Neural cell (in vitro differentiated cells): Measurements from ENCODE around the gene EFCAB8.

Source experiments
- POLR2AphosphoS5 ChIP-seq: IDR thresholded peaks from 2 replicates; pipeline ENCODE4 v1.6.1; 2012
- TF ChIP-seq, protein P1 (sequence below): fragments of 450-650 bp; IDR thresholded peaks from 2 replicates; pipeline ENCODE4 v1.5.1; 2014; ENCODE audit warnings: antibody characterized with exemption, mild to moderate bottlenecking, moderate library complexity; ENCODE audit not compliant: poor library complexity, severe bottlenecking

DNA sequence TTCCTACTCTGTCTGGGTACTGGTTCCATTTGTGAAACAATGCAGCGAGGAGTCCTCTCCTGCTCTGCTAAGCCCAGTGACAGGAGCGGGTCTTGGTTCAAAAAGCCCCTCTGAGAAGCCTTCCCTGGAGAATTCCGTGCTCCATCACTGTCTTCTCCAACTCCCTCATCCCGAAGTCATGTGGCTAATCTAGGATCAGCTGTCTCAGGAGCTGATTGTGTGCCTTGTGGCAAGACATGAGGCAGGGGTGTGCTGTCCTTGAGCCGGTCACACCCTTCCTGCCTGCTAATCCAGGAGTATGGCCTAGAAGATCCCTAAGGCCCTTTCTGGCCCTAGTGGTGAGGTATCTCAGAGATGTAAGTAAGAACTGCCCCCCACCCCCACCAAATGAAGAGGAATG is 72.0 kb downstream of the EFCAB8 start:
- TF ChIP-seq, protein P1, sequence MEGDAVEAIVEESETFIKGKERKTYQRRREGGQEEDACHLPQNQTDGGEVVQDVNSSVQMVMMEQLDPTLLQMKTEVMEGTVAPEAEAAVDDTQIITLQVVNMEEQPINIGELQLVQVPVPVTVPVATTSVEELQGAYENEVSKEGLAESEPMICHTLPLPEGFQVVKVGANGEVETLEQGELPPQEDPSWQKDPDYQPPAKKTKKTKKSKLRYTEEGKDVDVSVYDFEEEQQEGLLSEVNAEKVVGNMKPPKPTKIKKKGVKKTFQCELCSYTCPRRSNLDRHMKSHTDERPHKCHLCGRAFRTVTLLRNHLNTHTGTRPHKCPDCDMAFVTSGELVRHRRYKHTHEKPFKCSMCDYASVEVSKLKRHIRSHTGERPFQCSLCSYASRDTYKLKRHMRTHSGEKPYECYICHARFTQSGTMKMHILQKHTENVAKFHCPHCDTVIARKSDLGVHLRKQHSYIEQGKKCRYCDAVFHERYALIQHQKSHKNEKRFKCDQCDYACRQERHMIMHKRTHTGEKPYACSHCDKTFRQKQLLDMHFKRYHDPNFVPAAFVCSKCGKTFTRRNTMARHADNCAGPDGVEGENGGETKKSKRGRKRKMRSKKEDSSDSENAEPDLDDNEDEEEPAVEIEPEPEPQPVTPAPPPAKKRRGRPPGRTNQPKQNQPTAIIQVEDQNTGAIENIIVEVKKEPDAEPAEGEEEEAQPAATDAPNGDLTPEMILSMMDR, result no peak
- TF ChIP-seq POLR2AphosphoS5, result no peak
